Spleen (tissue), 7 donors: Measurements from ENCODE around the gene TEX2.

Source experiments
- POLR2A ChIP-seq, 3 donors: fragments of 450-650 bp; IDR thresholded peaks; one replicate each; pipeline ENCODE4 v1.5.1; 2017; ENCODE audit warnings: antibody characterized with exemption in 3 of 3, mild to moderate bottlenecking in 1 of 3
- TF ChIP-seq, protein P1 (sequence below), 11 experiments: fragments of 200-600 bp in 7 of 11; fragments of 450-650 bp in 4 of 11; sonication (generic) in 4 of 11; IDR thresholded peaks in 8 of 11; conservative IDR thresholded peaks in 3 of 11; 1 replicate in 7 of 11; 2 replicates in 4 of 11; pipeline versions ENCODE4 v1.4.0 to v1.8.0; 2016 to 2021; ENCODE audit warnings: antibody characterized with exemption in 11 of 11, inconsistent platforms in 4 of 11, mild to moderate bottlenecking in 1 of 11
- donor health status: DM: no; HTN: no; CAD: no; lungs with moderate emphysema.
- donor health status: DM: no; HTN: no; CAD: no.
- donor health status: DM: no; HTN: no; CAD: no.

DNA sequence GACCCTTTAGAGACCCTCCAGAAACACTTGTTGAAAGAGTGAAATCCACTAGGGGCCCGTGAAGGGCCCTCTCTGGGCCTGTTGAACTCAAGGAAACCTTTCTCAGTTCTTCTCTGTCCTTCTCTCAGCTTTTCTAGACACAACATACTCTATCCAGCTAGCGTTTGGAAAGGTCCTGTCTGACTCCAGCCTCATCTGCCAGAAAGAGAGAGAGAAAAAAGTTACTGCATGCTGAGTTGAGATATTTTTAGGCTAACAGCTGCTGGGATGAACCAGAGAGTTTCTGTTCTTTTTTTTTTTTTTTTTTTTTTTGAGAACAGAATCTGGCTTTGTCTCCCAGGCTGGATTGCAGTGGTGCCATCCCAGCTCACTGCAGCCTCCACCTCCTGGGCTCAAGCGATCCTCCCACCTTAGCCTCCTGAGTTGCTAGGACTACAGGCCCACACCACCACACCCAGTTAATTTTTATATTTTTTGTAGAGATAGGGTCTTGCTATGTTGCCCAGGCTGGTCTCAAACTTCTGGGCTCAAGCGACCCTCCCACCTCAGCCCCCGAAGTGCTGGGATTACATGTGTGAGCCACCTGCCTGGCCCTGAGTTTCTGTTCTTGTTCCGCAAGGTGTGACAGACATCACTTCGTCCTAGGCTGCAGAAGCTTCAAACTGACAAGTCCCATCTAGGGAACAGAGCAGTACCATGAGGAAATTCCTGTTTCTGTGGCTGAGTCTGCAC, 14.9 kb upstream of the TEX2 start:
- TF ChIP-seq, protein P1, sequence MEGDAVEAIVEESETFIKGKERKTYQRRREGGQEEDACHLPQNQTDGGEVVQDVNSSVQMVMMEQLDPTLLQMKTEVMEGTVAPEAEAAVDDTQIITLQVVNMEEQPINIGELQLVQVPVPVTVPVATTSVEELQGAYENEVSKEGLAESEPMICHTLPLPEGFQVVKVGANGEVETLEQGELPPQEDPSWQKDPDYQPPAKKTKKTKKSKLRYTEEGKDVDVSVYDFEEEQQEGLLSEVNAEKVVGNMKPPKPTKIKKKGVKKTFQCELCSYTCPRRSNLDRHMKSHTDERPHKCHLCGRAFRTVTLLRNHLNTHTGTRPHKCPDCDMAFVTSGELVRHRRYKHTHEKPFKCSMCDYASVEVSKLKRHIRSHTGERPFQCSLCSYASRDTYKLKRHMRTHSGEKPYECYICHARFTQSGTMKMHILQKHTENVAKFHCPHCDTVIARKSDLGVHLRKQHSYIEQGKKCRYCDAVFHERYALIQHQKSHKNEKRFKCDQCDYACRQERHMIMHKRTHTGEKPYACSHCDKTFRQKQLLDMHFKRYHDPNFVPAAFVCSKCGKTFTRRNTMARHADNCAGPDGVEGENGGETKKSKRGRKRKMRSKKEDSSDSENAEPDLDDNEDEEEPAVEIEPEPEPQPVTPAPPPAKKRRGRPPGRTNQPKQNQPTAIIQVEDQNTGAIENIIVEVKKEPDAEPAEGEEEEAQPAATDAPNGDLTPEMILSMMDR (IDR thresholded peaks at IDR 0.05 in 8 of 11, conservative IDR thresholded peaks at IDR 0.05 in 3 of 11), result no peak
- no peak for TF ChIP-seq POLR2A (IDR thresholded peaks at IDR 0.05)
